Measurements from ENCODE around the gene SLC24A5.

The SLC24A5 gene

DNA sequence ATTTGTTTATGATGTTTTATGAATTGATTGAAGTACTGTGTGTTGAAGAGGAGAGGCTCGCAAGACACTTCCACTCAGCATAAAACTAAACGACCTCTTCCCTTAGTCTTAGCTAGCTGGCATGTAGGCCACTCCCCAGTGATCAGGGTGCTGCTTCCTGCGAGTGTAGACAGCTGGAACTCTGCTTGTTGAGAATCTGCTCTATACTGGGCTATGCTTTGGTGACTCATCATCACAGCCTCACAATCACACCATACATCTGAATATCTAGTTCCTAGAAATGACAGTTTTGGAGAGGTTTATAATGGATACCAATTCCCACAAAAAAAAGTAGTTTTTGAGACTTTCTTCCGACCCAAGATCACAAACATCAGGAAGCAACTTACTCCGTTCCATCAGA, 1.5 kb upstream of the SLC24A5 start:
- FAIRE-seq: no peak

DNA sequence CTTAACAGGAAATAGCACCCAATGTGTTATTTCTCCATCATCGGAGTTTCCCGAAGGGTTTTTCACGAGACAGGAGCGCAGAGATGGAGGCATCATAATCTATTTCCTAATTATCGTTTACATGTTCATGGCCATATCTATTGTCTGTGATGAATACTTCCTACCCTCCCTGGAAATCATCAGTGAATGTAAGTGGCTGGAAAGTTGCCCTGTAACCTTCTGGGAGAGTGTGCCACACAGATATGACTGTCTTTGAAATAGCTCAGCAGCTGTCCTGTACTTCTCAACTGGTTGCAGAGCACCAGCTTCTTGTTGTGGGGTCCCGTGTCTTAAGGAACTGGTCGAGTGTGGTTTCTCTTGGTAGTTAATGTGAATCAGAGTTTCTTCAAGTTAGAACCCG, 1.1 kb downstream of the SLC24A5 start:
- FAIRE-seq: no peak

DNA sequence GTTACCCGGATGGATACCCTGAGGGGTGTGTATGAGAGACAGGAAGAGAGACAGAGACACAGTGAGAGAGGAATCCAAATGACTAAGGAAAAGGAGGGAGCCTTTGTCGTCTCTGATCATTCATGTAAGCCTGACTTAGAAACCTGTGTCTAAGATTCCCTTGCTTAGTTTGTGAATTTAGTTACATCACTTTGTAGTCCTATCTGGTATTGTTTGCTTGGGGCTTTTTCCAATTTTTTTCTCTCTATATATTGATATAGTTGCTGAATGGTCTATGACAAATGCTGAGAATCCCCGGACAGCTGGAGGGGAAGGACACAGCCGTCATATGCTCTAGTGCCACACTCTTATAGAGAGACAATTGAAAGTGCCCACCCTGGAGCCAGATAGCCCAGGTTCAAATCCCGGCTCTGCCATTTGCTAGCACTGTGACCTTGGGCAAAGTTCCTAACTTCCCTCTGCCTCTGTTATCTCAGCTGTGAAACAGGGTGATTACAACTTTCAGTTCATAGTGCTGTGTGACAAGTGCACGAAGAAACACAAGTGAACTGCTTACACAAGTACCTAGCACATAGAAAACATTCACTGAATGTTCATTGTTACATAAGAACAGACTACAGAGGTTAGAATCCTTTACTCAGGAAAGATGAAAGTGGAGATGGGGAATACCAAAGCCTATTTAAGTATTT, 6.0 kb downstream of the SLC24A5 start:
- no peak for FAIRE-seq

DNA sequence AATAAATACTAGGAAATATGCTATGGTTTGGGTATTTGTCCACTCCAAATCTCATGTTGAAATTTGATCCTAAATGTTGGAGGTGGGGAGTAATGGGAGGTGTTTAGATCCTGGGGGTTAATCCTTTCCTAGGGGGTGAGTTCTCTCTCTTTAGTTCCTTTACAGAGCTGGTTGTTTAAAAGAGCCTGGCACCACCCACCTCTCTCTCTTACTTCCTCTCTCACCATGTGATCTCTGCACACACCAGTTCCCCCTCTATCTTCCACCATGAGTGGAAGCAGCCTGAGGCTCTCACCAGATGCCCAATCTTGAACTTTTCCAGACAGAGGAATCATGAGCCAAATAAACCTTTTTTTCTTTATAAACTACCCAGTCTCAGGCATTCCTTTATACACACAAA, 10.5 kb downstream of the SLC24A5 start:
- no peak for FAIRE-seq

DNA sequence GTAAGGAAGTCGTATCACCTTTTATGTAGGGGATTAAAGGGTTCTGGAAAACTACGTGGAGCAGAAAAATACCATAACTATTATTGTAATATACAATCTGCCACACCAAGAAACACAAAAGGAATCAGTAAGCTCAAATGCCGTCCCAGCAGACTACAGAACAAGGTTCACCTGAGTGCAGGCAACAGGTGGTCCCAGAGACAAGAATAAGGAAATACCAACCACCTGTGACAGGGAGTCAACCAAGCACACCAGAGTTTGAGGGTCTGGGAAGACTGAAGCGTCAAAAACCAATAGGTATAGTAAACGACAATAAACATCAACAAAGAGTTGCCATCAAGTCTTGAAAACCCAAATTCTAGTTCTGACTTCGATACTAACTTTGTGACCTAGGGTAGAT, 12.1 kb downstream of the SLC24A5 start:
- FAIRE-seq: no peak

DNA sequence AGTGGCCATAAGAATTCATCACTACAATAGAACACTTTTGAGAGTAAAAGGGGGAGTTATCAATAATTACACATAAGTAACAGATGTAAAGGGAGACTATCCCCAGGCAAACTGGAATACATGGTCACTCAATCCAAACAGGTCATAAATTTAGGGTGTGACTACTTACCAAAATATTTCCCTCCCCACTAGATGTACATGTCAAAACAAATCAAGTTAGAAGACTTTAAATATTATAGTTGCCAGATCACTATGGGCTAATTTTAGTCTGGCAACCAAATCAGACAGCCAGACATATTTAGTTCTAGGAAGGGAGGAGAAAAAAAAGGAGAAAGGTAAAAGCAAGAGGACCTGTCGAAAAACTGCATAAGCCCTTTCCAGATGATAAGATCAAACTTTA, 23.1 kb downstream of the SLC24A5 start:
- no peak for FAIRE-seq

DNA sequence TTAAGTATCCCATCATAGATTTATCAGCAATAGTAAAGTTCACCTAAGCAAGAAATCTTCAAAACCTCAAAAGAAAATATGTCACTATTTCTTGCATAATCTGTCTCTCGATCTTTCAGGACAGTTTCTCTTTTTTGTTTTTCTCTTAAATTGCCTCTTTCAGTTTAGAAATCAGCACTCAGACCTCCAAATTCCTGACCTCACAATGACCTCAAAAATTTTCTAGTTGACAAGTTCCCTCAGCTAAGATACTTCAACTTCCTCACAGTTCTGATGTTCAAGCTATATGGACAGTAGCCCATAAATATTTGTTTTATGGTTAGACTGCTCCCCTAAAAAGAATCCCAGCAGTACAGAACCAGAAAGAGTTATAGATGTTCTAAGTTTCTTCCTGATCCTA, 24.1 kb downstream of the SLC24A5 start:
- no peak for FAIRE-seq

DNA sequence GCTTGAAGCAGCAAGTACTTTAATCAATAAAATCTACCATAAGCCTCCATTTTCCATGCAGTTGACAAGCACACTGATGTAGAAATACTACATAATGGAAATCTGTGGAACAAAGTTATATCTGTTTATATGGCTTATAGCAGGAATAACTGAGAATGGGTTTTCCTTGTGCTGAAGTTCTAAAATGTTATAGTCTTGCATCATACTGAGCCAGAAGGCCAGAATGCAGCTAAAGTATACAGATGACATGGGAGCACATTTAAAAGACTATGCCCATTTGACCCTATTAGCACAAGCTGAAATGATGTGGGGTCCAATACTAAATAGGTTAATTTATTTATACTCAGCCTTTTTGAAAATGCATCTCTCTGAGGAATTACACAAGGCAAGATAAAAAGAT, 25.1 kb downstream of the SLC24A5 start:
- no peak for FAIRE-seq

DNA sequence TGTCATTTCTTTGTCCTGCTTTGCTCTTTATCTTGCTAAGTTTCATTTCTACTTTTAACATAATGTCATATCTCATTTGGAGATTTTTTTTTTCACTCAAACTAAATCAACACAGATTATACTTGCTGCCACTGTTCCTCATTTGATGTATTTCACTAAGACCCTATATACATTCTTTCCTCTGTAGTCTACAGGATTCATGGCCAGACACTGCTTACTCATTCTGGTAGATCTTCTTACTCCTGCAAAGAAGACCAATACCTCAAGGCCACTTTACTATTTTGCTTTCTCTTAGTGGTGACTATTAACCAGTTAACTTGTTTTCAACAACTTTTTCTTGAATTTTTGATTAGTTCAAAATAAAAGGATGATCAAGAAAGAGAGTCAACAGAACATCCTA, 26.6 kb downstream of the SLC24A5 start:
- no peak for FAIRE-seq

DNA sequence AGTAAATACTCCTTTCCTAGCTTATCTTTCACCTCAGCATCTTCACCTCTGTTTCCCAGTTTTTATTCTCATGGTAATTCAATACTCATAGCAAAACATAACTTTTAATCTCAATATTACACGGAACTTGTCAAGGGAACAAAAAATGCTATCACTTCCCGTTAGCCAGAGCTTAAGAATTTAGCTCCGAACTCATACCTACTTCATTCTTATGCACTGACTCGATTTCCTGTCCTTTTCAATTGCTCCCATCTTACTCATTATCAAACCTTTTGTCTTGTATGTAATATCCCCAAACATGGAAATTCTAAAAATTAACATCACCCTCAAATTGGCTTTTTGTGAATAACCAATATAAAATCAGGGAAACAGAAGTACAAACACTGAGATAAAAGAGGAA, 29.1 kb downstream of the SLC24A5 start:
- FAIRE-seq: no peak

DNA sequence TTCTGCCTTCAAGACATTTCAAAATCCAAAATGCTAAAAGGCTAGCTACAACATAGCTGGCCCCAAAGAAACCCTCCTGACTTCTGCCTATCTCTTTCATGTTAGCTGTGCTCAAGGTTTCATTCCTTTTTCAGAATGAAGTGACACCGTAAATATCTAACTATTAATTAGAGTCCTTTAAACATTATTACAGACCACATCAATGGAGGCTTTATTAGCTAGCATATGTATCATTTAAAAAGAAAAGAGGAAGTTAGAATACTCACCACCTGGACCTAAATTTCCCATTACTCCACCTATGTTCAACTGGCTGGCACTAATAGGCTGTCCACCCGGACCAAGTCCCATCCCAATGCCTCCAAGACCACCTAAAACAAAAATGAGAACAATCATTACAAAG, 32.7 kb downstream of the SLC24A5 start:
- no peak for FAIRE-seq

DNA sequence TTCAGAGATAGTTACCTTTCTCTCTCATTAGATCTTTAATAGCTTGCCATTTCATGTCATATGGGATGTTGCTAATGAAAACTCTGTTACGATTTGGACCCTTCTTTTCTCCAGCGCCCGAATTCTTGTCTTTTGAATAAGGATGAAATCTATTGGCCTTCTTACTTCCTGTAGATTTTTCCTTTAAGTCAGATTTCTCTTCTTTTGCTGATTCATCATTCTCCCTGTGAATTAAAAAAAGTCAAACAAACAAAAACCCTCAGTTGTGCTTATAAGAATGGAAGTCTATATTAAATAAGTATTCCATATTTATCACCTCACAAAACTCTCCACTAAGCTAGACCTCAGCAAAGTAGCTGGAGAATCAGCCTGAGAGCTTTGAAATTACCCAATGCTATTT, 47.8 kb downstream of the SLC24A5 start:
- no peak for FAIRE-seq

DNA sequence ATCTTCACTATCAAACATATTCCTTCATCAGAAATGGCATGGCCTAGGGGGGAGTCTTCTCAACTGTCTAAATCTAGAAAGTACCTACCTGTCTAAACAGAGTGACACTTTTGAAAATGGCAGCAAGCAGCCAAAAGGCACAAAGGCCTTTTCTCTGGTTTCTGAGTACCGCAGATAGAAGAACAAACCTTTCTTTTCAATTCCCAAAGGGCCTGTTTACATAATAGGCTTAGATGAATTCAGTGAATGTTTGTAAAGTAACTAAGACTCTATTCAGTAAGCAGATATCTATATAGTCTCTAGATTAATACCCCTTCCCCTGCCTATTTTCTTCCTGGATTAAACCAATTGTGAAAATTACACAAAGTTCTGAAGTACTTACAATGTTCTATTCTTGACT, 50.2 kb downstream of the SLC24A5 start:
- FAIRE-seq: no peak

DNA sequence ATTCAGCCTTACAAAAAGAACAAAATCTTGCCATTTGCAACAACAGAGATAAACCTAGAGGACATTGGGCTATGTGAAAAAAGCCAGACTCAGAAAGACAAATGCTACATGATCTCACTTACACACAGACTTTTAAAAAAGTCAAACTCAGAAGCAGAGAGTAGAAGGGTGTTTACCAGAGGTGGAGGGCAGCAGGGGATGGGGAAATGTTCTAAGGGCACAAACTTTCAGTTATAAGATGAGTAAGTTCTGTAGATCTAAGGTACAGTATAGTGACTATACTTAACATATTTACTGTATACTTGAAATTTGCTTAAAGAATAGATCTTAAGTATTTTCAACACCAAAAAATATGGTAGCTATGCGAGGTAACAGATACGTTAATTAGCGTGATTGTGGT, 54.3 kb downstream of the SLC24A5 start:
- FAIRE-seq: no peak

DNA sequence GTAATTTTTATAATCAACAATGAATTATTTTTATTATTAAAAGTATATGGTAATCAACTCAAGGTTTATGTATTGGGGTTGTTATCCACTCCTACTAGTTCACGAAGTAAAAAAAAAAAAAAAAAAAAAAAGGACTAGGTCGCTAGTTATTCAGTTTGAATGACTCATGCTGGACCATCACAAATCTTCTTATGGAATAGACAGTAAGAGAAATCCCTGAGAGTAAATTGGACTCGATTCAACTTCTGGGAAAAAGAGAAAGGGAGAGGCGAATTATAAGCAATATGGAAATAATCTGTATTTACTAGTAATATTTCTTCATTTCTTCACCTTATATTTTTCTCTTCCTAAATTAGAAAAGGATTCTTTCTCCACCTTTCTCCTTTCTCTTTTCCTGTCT, 55.3 kb downstream of the SLC24A5 start:
- FAIRE-seq: no peak

DNA sequence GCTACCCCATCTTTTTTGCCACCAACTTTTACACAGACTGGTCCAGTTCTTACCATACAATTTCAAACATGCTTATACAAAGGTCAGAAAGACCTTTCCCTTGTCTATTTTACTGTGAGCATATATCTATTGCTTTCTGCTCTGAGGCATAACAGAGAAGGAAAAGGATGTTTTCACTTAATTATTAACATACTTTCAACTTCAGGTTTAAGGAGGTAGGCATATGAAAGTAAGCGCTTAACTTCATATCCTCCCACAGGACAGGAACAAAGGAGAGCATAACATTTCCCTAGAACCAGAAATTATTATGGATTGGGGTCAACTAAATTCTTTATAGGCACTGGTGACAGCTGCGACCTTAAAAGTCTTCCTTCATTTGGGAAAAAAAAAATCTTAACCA, 56.2 kb downstream of the SLC24A5 start:
- no peak for FAIRE-seq

DNA sequence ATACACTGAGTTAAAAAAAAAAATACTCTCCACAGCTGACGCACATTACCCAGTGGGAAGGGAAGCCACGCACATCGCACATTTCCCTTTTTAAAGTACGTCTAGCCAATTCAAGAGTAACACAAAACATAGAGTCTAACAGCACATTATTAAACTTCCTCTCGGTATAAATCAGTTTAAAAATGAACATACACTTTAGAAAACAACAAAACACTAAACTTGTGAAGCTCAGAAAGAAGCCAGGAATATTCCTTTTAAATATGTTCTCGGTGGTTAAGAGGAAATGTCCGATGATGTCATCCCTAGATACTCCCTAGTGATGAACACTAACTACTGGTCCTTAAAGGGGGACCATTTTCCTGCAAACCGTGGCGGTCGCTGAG, 56.6 kb downstream of the SLC24A5 start:
- FAIRE-seq: no peak

DNA sequence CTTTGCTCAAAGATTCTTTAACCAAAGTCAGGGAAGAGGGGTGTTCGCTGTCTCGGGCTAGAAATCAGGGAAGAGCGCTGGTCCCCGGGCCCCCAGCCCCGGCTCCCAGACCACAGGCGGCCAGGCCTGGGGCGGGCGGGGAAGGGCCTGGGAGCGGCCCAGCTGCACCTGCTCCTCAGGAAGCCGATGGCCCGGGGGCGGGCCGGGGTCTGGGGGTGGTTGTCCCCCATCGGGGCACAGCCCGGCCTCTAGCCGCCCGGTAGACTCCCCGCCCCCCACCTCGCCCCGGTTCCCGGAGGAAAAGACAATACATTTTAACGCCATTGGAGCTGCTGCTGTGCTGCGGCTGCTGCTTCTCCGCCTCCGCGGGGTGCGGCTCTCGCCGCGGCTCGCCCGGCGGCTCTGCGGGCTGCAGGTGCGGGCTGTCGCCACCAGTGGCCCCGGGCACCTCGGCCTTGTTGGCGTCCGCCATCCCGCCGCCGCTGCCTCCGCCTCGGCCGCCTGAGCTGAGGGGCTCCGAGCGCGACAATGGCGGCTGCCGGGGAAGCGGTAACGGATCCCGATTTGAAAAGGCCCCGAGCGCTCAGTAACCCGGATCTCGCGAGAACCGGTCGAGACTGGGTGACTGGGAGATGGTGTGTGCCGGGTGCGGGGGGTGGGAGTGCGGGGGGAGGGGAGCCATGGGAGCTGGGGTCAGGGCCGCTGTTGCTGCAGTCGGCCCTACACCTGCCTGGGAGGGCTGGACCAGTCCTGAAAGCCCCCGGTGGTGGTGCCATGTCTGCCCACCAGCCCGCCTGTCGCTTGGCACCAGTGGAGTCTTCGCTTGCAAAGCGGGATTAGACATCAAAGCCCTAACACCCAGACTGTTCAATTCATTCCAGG, 57.2 kb downstream of the SLC24A5 start, which contains the start of gene MYEF2:
Gene MYEF2 (minus strand): TSS at position 530 of the 882 bp plus-strand sequence. CDS start 58 bp downstream, at position 472.
- FAIRE-seq: no peak

DNA sequence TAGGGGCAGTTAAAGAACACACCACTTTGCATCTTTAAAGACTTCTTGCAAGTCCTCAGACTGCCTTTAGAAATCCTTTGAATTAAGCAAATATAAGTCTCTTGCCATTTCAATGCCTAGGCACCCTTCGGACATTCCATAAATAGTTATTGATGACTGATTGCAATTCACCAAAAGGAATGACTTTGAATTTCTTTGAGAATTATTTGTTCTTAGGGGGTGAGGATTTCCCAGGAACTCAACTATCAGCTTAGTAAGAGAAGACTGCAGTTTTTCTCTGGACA, 57.8 kb downstream of the SLC24A5 start:
- no peak for FAIRE-seq

DNA sequence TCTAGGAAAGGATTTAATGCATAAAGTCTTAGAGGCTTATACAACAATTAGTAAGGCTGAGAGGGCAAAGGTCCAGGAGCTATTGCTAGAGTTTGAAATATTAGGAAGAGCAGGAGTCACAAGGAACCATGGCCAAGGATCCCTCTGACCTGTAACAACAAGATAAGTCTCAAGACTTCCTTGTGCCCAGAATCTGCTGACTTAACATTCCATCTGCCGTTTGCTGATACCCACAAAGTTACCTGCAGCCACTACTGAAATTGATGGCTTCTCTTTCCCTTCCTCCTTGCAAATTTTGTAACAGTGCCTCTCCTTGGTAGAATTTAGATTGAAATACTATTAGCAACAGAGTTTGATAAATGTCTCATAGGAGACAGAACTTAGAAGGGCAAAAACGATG, 62.0 kb downstream of the SLC24A5 start:
- no peak for FAIRE-seq

DNA sequence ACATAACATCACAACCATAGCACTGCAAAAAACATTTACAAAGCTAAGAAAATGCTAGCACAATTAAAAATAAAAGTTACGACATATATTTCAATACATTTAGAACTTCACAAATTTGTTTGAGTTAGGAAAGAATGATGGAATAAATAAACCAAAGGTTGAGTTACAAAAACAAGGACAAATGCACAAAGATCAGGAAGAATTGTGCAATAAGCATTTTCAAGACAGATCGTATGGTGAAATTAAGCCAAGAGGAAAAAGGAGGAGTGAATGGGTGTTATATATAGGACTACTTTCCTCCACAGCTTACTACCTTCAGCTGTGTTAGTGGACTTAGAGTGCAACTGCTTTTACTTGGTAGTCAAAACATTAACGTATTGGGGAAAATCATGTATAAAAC, 64.7 kb downstream of the SLC24A5 start:
- FAIRE-seq: no peak

DNA sequence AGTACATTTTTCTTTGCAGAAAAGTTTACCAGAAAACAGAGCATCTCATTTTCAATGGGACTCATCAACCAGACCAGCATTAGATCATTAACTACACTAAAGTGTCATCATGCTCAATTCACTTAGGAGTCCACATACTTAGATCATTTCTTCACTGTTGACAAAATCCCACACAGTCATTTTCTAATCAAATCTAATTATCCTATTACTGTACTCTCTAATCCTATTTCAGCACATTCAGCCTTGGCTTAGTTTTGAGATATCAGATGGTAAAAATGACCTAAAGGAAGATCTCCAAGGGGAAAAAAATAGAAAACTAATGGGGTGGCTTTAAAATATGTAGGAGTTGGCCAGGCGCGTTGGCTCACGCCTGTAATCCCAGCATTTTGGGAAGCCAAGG, 65.5 kb downstream of the SLC24A5 start:
- FAIRE-seq: no peak

DNA sequence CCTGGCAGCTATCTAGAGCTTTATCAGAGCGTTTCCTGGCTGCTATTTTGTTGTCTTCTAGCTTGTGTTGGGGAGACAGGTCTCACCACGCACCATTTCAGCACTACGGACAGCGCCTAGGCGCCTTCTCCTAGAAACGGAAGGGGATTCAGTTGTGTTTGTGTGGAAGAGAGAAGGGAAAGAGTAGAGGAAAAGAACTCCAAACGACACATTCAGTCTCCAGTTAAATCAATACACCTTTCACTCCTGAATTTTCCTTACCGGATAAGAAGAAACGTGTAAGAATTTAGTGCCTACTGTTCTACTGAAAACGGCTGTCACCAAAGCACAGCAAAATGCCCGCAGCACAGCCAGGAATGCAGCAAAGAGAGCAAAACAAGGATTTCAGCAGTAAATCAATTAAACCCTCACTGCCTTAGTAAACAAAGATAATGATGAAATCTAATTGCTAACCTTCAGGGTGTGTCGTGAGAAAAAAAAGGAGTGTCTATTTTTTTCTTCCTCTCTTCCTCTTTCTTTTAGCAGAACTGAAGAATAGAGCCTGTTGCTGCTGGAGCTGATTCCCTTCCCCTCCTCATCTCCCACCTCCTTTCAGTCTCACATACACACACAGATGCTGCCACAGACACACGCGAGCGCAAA, 70.3 kb downstream of the SLC24A5 start:
- FAIRE-seq: no peak

DNA sequence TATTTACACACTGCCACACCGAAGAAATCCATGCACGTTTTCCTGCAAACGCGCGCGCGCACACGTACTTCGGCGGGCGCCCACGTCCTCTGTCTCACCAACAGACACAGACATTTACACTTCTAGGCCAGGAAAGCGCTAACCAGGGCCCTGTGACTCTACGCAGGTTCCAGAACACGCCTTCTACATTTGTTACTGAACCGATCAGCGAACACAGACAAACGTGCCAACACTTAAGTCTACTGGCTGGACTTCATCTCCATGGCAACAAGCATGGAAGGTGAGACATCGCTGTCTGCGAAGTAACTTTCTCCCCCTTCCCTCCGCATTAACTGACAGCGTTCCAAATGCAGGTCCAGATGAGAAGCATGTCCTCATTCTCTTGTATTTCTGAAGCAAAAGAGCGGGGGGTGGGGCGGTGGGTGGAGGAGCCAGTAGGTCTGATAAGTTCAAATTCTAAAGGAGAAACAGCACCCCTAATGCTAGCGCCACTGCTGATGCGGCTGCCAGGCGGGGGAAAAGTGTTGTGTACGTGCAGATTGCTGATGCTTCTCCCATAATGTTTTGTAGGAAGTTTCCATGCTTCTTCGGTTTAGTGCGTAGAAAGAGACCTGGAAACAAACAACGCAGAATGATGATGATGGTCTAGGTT, 70.9 kb downstream of the SLC24A5 start, which contains the start of gene CTXN2:
Gene CTXN2 (plus strand): TSS at position 92 of the 652 bp plus-strand sequence. CDS start 9,636 bp downstream, outside the sequence.
- FAIRE-seq: no peak
